K562 (cell line): ENCODE measurements around the gene POMT2. TPM values are rescaled to one million over a fixed set of nuclear protein-coding genes. Genes with fewer than 3 reads are reported as not detected.

Source experiments
- ATAC-seq: fragments of 200-7000 bp; cut with Tn5 transposase; 3 replicates; pipeline ENCODE4 v1.9.1; 2020; ENCODE audit warnings: moderate library complexity
- BruUV-seq: library from RNA; stranded (reverse); fragments of 400-500 nt; replicated peaks from 2 replicates; lab custom pipeline; 2021; lab: Mats Ljungman, UMichigan
- CTCF ChIA-PET: fragments of 300-600 bp; formaldehyde crosslinking; extraction: SDS; loops from one replicate; lab custom pipeline; 2021; ENCODE audit warnings: low intra/inter-chr PET ratio; lab: Yijun Ruan, JAX
- POLR2A ChIA-PET: fragments of 300-600, 350-650 bp; sonication (Branson Sonifier 250); formaldehyde crosslinking; extraction: SDS; loops from one replicate; lab custom pipeline; 2021; ENCODE audit warnings: antibody characterized with exemption, inconsistent platforms; lab: Yijun Ruan, JAX
- DNase-seq, 4 experiments: peaks; one replicate each; pipeline versions ENCODE4 v3.0.0 to v3.0.0-alpha.2; 2011 to 2018; ENCODE audit warnings: low spot score in 3 of 4, mixed read lengths in 3 of 4; ENCODE audit errors: extremely low read depth in 1 of 4
- FAIRE-seq: peaks from 2 replicates; lab custom pipeline; 2011; peaks lifted over from hg19 to GRCh38; lab: Jason Lieb, UNC
- H2AFZ ChIP-seq: 2 replicates; pipeline ENCODE4 v1.6.0; 2011; ENCODE audit warnings: low read depth, low read length, control low read depth, inconsistent platforms
- H3K27ac ChIP-seq: fragments of 200-600 bp; 3 replicates; pipeline ENCODE4 v1.8.0; 2011; ENCODE audit warnings: low read depth, mild to moderate bottlenecking, control low read depth, inconsistent platforms, low read length, moderate library complexity, mixed read lengths; ENCODE audit errors: extremely low read depth
- H3K27me3 ChIP-seq, 2 experiments: fragments of 300-600 bp in 1 of 2; 2 replicates in 1 of 2; 3 replicates in 1 of 2; pipeline versions ENCODE4 v1.6.0 to v1.8.0; 2011; ENCODE audit warnings: inconsistent platforms in 2 of 2, low read length in 2 of 2, mild to moderate bottlenecking in 1 of 2, mixed read lengths in 1 of 2, moderate library complexity in 1 of 2; ENCODE audit not compliant: control insufficient read depth in 2 of 2, insufficient read depth in 2 of 2
- H3K36me3 ChIP-seq: fragments of 300-600 bp; 3 replicates; pipeline ENCODE4 v1.8.0; 2011; ENCODE audit warnings: mild to moderate bottlenecking, low read length, inconsistent platforms; ENCODE audit not compliant: control insufficient read depth, insufficient read depth
- H3K4me1 ChIP-seq, 2 experiments: fragments of 200-600 bp in 1 of 2; replicated peaks in 1 of 2; 2 replicates in 1 of 2; 3 replicates in 1 of 2; pipeline versions ENCODE4 v1.5.1 to v1.8.0; 2011; ENCODE audit warnings: inconsistent platforms in 2 of 2, low read length in 2 of 2, mild to moderate bottlenecking in 1 of 2, mixed read lengths in 1 of 2, moderate library complexity in 1 of 2; ENCODE audit not compliant: control insufficient read depth in 2 of 2, insufficient read depth in 2 of 2
- H3K4me2 ChIP-seq: 2 replicates; pipeline ENCODE4 v1.6.1; 2011; ENCODE audit warnings: low read length, control low read depth, inconsistent platforms, mixed read lengths; ENCODE audit not compliant: insufficient read depth
- H3K4me3 ChIP-seq: fragments of 200-600 bp; sonication (generic), shearing (Covaris generic); 2 replicates; pipeline ENCODE4 v1.5.1; 2016; ENCODE audit warnings: control low read depth, inconsistent platforms
- H3K79me2 ChIP-seq: fragments of 200-600 bp; 3 replicates; pipeline ENCODE4 v1.8.0; 2011; ENCODE audit warnings: low read length, inconsistent platforms; ENCODE audit not compliant: control insufficient read depth, insufficient read depth
- H3K9ac ChIP-seq, 2 experiments: 2 replicates each; pipeline versions ENCODE4 v1.6.0 to v1.6.1; 2011; ENCODE audit warnings: low read depth in 2 of 2, low read length in 2 of 2, control low read depth in 1 of 2, inconsistent platforms in 1 of 2, mild to moderate bottlenecking in 1 of 2, mixed read lengths in 1 of 2; ENCODE audit not compliant: insufficient read depth in 1 of 2
- H3K9me1 ChIP-seq: one replicate; pipeline ENCODE4 v1.6.0; 2011; ENCODE audit warnings: inconsistent platforms, mild to moderate bottlenecking, low read length, moderate library complexity; ENCODE audit not compliant: control insufficient read depth, insufficient read depth
- H3K9me3 ChIP-seq: replicated peaks from 2 replicates; pipeline ENCODE4 v1.5.1; 2011; ENCODE audit warnings: low read depth, low read length, inconsistent platforms; ENCODE audit not compliant: control insufficient read depth, insufficient read depth
- H4K20me1 ChIP-seq: replicated peaks from 2 replicates; pipeline ENCODE4 v1.6.1; 2011; ENCODE audit warnings: low read length, inconsistent platforms, mixed read lengths; ENCODE audit not compliant: control insufficient read depth, insufficient read depth
- CC2D1A ChIP-seq: fragments of 450-650 bp; IDR thresholded peaks from 2 replicates; pipeline ENCODE4 v1.6.1; 2017; ENCODE audit warnings: mild to moderate bottlenecking
- GTF2E2 ChIP-seq: fragments of 200-800 bp; sonication (Bioruptor generic); IDR thresholded peaks from 2 replicates; pipeline ENCODE4 v1.6.1; 2016; ENCODE audit warnings: missing genetic modification characterization, missing compliant biosample characterization
- NUFIP1 ChIP-seq: fragments of 450-650 bp; IDR thresholded peaks from 2 replicates; pipeline ENCODE4 v1.6.1; 2018; ENCODE audit not compliant: partially characterized antibody
- RBFOX2 ChIP-seq: fragments of 200-400 bp; formaldehyde crosslinking; IDR thresholded peaks from 2 replicates; pipeline ENCODE4 v1.6.1; 2017; ENCODE audit warnings: low read depth, mild to moderate bottlenecking, low read length, moderate library complexity
- SIN3A ChIP-seq, 2 experiments: fragments of 150-350 bp in 1 of 2; IDR thresholded peaks; 2 replicates each; pipeline ENCODE4 v1.6.1; 2011 to 2016; ENCODE audit warnings: borderline replicate concordance in 2 of 2, low read depth in 2 of 2, low read length in 2 of 2, mild to moderate bottlenecking in 2 of 2, moderate library complexity in 2 of 2; ENCODE audit not compliant: control insufficient read depth in 1 of 2
- TAF15 ChIP-seq: fragments of 200-400 bp; formaldehyde crosslinking; IDR thresholded peaks from 2 replicates; pipeline ENCODE4 v1.6.1; 2017; ENCODE audit warnings: mild to moderate bottlenecking, low read depth, low read length, moderate library complexity
- TRIM24 ChIP-seq, 2 experiments: fragments of 450-650 bp; IDR thresholded peaks; 2 replicates each; pipeline ENCODE4 v1.6.1; 2016
- ZKSCAN3 ChIP-seq: fragments of 250-450 bp; sonication (Bioruptor Pico); IDR thresholded peaks from 2 replicates; pipeline ENCODE4 v1.4.0; 2020
- ZNF239 ChIP-seq: fragments of 250-450 bp; sonication (Bioruptor Pico); IDR thresholded peaks from 2 replicates; pipeline ENCODE4 v1.4.0; 2020; ENCODE audit warnings: mild to moderate bottlenecking
- WGBS: fragments of 100-300 bp; shearing (Covaris generic); methylation state at CpG from one replicate; pipeline ENCODE4 v1.1.6; 2016; ENCODE audit warnings: low coverage, mixed read lengths; ENCODE audit not compliant: insufficient coverage; ENCODE audit errors: missing lambda C conversion rate; 5-methylcytosine and 5-hydroxymethylcytosine counted together
- in situ Hi-C: fragments of 300-500 bp; cut with MboI; formaldehyde crosslinking; loops from 4 replicates; pipeline ENCODE4 v1.15.0; 2018; ENCODE audit warnings: inconsistent platforms, mixed read lengths
- intact Hi-C: fragments of 100-400 bp; cut with micrococcal nuclease; formaldehyde crosslinking; loops from 2 replicates; pipeline ENCODE4 v1.14.2; 2022
- polyA plus RNA-seq, 8 experiments: library from polyadenylated mRNA; depleted of rRNA in 4 of 8; stranded (reverse) in 5 of 8; unstranded in 3 of 8; fragments of >200 nt; fragmentation: Nextera tagmentation in 2 of 8; fragmentation: Illumina TruSeq in 1 of 8; extraction: Ambion mirVana in 2 of 8; extraction: Trizol in 1 of 8; gene quantifications; 2 replicates each; pipeline versions ENCODE4 v1.2.1 to v1.2.3, GENCODE V29; 2011 to 2014; ENCODE audit warnings: inconsistent platforms in 1 of 8, missing spikeins in 1 of 8
- total RNA-seq, 7 experiments: library from RNA; depleted of rRNA in 6 of 7; stranded (reverse); fragments of >200 nt in 6 of 7; fragmentation: Illumina TruSeq in 2 of 7; extraction: Trizol in 2 of 7; gene quantifications; 2 replicates each; pipeline versions ENCODE4 v1.2.1 to v1.2.3, GENCODE V29; 2011 to 2021; ENCODE audit warnings: low replicate concordance in 1 of 7
- TF ChIP-seq, protein P1 (sequence below): sonication (generic); formaldehyde crosslinking; IDR thresholded peaks from 2 replicates; pipeline ENCODE4 v1.8.0; 2022; ENCODE audit warnings: mild to moderate bottlenecking, missing genetic modification reagents

Gene POMT2
- total and polyA plus RNA-seq, 9 of the 15 experiments (the other 6 are each of a cell fraction or from before 2014, with no cell fraction given), result 0.39 to 16.6 (median 7.8) TPM

DNA sequence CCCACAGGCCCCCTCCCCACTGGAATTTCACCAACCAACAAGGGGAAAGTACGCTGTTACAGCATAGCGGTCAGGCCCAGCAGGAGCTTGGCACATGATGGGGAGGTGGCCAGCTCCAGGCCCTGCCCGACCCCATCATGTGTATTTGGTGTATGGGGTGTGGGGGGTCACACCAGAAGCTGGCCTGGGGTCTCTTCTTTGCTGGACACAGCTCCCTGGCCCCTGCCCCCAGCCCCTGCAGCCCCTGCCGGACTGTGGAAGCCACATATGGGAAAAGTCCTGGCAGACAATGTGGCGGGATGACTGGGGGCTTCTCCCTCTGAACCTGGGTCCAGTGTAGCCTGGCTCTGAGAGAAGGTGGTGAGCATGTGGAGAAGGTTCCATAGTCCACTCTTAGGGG is 62.1 kb downstream of the POMT2 start (continued):
- TF ChIP-seq NUFIP1, result no peak
- no peak for TF ChIP-seq TAF15
- no peak for TF ChIP-seq ZKSCAN3
- no peak for TF ChIP-seq SIN3A (IDR thresholded peaks at IDR 0.05; ENCODE audit: borderline replicate concordance in 2 of 2, control insufficient read depth in 1 of 2, low read depth in 2 of 2, low read length in 2 of 2)

DNA sequence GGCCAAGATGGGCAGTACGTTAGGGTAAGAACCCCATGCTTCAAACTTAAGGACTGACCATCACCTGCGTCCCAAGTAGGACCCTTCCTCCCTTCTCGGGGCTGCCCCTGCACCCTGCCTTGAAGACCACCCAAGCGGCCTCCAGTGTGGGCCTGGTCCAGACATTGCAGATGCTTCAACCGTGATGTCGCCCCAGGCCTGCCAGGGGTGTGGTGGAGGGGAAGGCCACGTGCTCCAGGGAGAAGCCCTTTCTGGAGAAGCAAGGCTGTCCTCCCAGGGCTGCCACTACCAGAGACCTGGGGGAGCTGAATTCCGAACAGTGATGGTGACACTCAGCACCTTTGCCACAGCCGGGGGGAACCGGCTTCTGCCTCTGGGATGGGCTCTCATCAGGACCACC is 63.0 kb downstream of the POMT2 start:
- no peaks in the 10 kb centered on the region for H3K79me2 ChIP-seq
- no peaks in the 10 kb centered on the region; the same call in 1 of the 2 replicates for H4K20me1 ChIP-seq
- intact Hi-C loops, result no loop called here
- FAIRE-seq (no peak), DNase-seq (no peak), ATAC-seq (no peak)
- POLR2A ChIA-PET, result no interaction called here
- in situ Hi-C loops, result no loop called here
- no peak overlapping the region for H3K27ac ChIP-seq
- H3K4me1 ChIP-seq, result no peaks in the 10 kb centered on the region
- no peaks in the 10 kb centered on the region for H3K9me3 ChIP-seq
- H3K4me2 ChIP-seq, result no peak overlapping the region
- 17% methylated on average over 2 of the region's 10 CpGs for WGBS
- H3K4me3 ChIP-seq, result no peak overlapping the region
- peaks cover 0 to 55% of the 10 kb centered on the region in 2 experiments; a peak in 3 of 5 replicates for H3K27me3 ChIP-seq
- H3K9ac ChIP-seq, result no peak overlapping the region
- BruUV-seq, result no TSS peak
- H3K9me1 ChIP-seq, result no peaks in the 10 kb centered on the region
- no peak overlapping the region for H2AFZ ChIP-seq
- CTCF ChIA-PET, result no interaction called here
- TF ChIP-seq TRIM24 (IDR thresholded peaks at IDR 0.05) (no peak), RBFOX2 (no peak), GTF2E2 (no peak), ZNF239 (CRISPR knock-in tag) (no peak), CC2D1A (no peak)
- TF ChIP-seq, protein P1, sequence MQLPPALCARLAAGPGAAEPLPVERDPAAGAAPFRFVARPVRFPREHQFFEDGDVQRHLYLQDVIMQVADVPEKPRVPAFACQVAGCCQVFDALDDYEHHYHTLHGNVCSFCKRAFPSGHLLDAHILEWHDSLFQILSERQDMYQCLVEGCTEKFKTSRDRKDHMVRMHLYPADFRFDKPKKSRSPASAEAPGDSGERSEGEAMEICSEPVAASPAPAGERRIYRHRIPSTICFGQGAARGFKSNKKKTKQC (CRISPR knock-in tag), result no peak
- H3K36me3 ChIP-seq, result no peaks in the 10 kb centered on the region
